KMS-11 (cell line): ENCODE data around the gene CLDN7.
A peak's percentile ranks its signal among the peaks of the same experiment; 100 is the strongest.

ENCODE experiments used
- H2AFZ ChIP-seq: fragments of 200-600 bp; sonication (generic); 2 replicates; pipeline ENCODE4 v1.6.1; 2016; ENCODE audit warnings: antibody characterized with exemption, mixed run types, low read depth
- H3K27ac ChIP-seq: fragments of 200-600 bp; sonication (generic); 2 replicates; pipeline ENCODE4 v1.6.1; 2016; ENCODE audit warnings: mild to moderate bottlenecking, mixed run types
- H3K27me3 ChIP-seq: fragments of 200-600 bp; sonication (generic); 2 replicates; pipeline ENCODE4 v1.6.1; 2017; ENCODE audit warnings: mild to moderate bottlenecking, low read depth, mixed run types, moderate library complexity; ENCODE audit not compliant: insufficient read depth
- H3K36me3 ChIP-seq: fragments of 200-600 bp; sonication (generic); 2 replicates; pipeline ENCODE4 v1.6.1; 2017; ENCODE audit warnings: mild to moderate bottlenecking, mixed run types; ENCODE audit not compliant: insufficient read depth
- H3K4me1 ChIP-seq: fragments of 200-600 bp; sonication (generic); 2 replicates; pipeline ENCODE4 v1.6.1; 2016; ENCODE audit warnings: mild to moderate bottlenecking, low read depth, mixed run types; ENCODE audit not compliant: poor library complexity, severe bottlenecking
- H3K4me2 ChIP-seq: fragments of 200-600 bp; sonication (generic); 2 replicates; pipeline ENCODE4 v1.7.0; 2016; ENCODE audit warnings: mild to moderate bottlenecking, mixed run types
- H3K4me3 ChIP-seq: fragments of 200-600 bp; sonication (generic); IDR thresholded peaks from 2 replicates; pipeline ENCODE4 v1.6.1; 2017; ENCODE audit warnings: low read depth, low read length, mixed read lengths; ENCODE audit not compliant: insufficient read depth
- H3K79me2 ChIP-seq: fragments of 200-600 bp; sonication (generic); 2 replicates; pipeline ENCODE4 v1.6.1; 2016; ENCODE audit warnings: low read depth, mixed run types; ENCODE audit not compliant: insufficient read depth
- H3K9ac ChIP-seq: fragments of 200-600 bp; sonication (generic); 2 replicates; pipeline ENCODE4 v1.6.1; 2016; ENCODE audit warnings: mild to moderate bottlenecking, mixed run types
- H4K20me1 ChIP-seq: fragments of 200-600 bp; sonication (generic); 2 replicates; pipeline ENCODE4 v1.6.1; 2016; ENCODE audit warnings: mild to moderate bottlenecking, mixed run types; ENCODE audit not compliant: insufficient read depth
- TF ChIP-seq, protein P1 (sequence below): fragments of 200-600 bp; sonication (generic); conservative IDR thresholded peaks from 2 replicates; pipeline ENCODE4 v1.6.1; 2017; ENCODE audit warnings: low read depth, mild to moderate bottlenecking, antibody characterized with exemption, low read length, moderate library complexity, mixed read lengths

The CLDN7 gene

DNA sequence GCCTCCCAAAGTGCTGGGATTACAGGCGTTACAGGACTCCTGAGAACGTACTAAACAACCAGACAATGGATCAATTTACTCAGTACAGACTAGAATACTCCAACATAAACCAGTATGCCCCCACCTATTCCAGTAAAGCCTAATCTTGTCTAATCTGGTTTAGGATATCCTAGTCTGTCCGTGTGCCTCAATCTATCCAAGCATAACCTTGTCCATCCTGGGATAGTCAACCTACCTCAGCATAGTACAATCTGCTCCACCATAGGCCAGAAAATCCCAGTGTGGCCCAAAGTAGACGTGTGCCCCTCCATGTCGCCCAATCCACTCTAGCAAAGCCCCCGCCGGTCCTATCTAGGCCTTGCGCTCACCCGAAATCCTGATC is 28.6 kb downstream of the CLDN7 start:
- H4K20me1 ChIP-seq = no peaks in the 10 kb centered on the region
- no peaks in the 10 kb centered on the region for H3K79me2 ChIP-seq
- no peak overlapping the region for H2AFZ ChIP-seq
- H3K4me3 ChIP-seq = no peak overlapping the region
- no peak overlapping the region; the same call in 1 of the 2 replicates for H3K4me2 ChIP-seq
- TF ChIP-seq, protein P1, sequence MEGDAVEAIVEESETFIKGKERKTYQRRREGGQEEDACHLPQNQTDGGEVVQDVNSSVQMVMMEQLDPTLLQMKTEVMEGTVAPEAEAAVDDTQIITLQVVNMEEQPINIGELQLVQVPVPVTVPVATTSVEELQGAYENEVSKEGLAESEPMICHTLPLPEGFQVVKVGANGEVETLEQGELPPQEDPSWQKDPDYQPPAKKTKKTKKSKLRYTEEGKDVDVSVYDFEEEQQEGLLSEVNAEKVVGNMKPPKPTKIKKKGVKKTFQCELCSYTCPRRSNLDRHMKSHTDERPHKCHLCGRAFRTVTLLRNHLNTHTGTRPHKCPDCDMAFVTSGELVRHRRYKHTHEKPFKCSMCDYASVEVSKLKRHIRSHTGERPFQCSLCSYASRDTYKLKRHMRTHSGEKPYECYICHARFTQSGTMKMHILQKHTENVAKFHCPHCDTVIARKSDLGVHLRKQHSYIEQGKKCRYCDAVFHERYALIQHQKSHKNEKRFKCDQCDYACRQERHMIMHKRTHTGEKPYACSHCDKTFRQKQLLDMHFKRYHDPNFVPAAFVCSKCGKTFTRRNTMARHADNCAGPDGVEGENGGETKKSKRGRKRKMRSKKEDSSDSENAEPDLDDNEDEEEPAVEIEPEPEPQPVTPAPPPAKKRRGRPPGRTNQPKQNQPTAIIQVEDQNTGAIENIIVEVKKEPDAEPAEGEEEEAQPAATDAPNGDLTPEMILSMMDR = no peak
- H3K27me3 ChIP-seq = no peaks in the 10 kb centered on the region
- no peaks in the 10 kb centered on the region for H3K4me1 ChIP-seq
- no peaks in the 10 kb centered on the region for H3K36me3 ChIP-seq
- H3K27ac ChIP-seq = no peak overlapping the region
- H3K9ac ChIP-seq = peak overlapping the region; percentile 15; the same call in 1 of the 2 replicates

DNA sequence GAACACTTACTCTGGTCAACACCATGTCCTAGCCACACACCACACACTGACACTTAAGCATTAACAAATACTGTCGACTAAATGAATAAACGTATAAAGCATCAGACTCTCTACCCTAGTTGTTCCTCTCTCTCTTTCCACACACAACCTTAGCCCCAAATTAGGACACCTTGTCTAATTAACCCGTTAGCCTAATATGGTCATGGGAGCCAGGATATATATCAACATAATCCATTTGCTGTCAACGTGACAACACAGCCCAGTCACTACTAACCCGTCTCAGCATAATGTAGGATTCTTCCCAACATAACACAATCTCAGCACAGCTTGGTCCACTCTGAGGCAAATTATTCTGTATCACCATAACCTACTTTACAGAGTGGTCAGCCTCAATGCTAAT is 30.2 kb downstream of the CLDN7 start:
- no peak overlapping the region for H3K9ac ChIP-seq
- H2AFZ ChIP-seq = no peak overlapping the region
- H3K79me2 ChIP-seq = no peaks in the 10 kb centered on the region
- no peaks in the 10 kb centered on the region for H3K4me1 ChIP-seq
- no peak overlapping the region for H3K4me3 ChIP-seq
- no peaks in the 10 kb centered on the region for H4K20me1 ChIP-seq
- no peak overlapping the region for H3K27ac ChIP-seq
- no peak overlapping the region for H3K4me2 ChIP-seq
- H3K27me3 ChIP-seq = no peaks in the 10 kb centered on the region
- no peaks in the 10 kb centered on the region for H3K36me3 ChIP-seq
- TF ChIP-seq, protein P1 = no peak

DNA sequence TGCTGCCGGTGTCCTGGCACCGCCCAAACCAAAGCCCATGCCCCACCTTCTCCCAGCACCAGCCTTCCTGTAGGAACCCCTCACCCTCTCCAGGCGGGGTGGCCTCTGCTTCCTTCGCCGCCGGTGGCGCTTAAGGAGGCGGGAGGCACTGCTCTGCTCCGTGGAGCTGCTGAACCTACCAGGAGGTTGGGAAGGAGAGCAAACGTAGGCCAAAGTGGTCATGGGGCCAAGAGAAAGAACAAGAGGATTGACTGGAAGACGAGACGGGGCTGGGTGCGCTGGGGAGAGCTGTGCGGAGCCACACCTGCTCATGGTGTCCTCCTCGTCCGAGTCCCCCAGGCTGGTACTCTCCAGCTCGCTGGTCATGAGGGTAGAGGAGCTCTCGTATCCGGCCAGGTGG is 32.8 kb downstream of the CLDN7 start:
- no peaks in the 10 kb centered on the region for H3K4me1 ChIP-seq
- H3K27ac ChIP-seq = no peak overlapping the region
- no peaks in the 10 kb centered on the region for H3K79me2 ChIP-seq
- no peaks in the 10 kb centered on the region for H3K36me3 ChIP-seq
- no peaks in the 10 kb centered on the region for H4K20me1 ChIP-seq
- TF ChIP-seq, protein P1 = no peak
- no peak overlapping the region for H3K4me2 ChIP-seq
- H3K27me3 ChIP-seq = no peaks in the 10 kb centered on the region
- H2AFZ ChIP-seq = no peak overlapping the region
- no peak overlapping the region for H3K4me3 ChIP-seq
- H3K9ac ChIP-seq = no peak overlapping the region

DNA sequence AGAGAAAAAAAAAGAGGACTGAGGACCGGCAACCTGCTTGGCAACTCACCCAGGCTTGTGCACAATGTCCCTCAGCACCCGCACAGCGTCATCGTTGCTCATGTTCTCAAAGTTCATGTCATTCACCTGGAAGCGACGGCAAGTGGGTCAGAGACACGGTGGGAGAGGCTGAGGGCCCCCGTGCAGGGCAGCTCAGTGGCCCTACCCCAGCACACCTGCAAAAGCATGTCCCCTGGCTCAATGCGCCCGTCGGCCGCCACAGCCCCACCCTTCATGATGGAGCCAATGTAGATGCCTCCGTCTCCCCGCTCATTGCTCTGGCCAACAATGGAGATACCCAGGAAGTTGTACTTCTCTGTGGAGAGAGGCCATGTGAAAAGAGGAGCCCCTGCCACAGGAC is 33.4 kb downstream of the CLDN7 start:
- Histone ChIP-seq H3K4me1 (no peaks in the 10 kb centered on the region), H4K20me1 (no peaks in the 10 kb centered on the region), H3K4me3 (no peak overlapping the region), H3K27ac (no peak overlapping the region), H3K4me2 (no peak overlapping the region), H3K36me3 (no peaks in the 10 kb centered on the region), H3K79me2 (no peaks in the 10 kb centered on the region), H3K9ac (no peak overlapping the region), H3K27me3 (no peaks in the 10 kb centered on the region), H2AFZ (no peak overlapping the region)
- TF ChIP-seq, protein P1 = no peak
